ENCODE measurements around the gene H1-8.

GRCh38 chr3:129595544-129596193, 52.7 kb downstream of the H1-8 start:
- TF ChIP-seq, protein P1, sequence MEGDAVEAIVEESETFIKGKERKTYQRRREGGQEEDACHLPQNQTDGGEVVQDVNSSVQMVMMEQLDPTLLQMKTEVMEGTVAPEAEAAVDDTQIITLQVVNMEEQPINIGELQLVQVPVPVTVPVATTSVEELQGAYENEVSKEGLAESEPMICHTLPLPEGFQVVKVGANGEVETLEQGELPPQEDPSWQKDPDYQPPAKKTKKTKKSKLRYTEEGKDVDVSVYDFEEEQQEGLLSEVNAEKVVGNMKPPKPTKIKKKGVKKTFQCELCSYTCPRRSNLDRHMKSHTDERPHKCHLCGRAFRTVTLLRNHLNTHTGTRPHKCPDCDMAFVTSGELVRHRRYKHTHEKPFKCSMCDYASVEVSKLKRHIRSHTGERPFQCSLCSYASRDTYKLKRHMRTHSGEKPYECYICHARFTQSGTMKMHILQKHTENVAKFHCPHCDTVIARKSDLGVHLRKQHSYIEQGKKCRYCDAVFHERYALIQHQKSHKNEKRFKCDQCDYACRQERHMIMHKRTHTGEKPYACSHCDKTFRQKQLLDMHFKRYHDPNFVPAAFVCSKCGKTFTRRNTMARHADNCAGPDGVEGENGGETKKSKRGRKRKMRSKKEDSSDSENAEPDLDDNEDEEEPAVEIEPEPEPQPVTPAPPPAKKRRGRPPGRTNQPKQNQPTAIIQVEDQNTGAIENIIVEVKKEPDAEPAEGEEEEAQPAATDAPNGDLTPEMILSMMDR (IDR thresholded peaks at IDR 0.05): no peak
- TF ChIP-seq POLR2AphosphoS5 (IDR thresholded peaks at IDR 0.05): no peak
